A673 (cell line): ENCODE results near the gene SPINT1. TPM values are rescaled to one million over a fixed set of nuclear protein-coding genes. Genes with fewer than 3 reads are reported as not detected.

Experiments
- BruUV-seq: library from RNA; stranded (reverse); fragments of 400-500 nt; replicated peaks from 2 replicates; lab custom pipeline; 2021; lab: Mats Ljungman, UMichigan
- CTCF ChIA-PET: fragments of 300-600 bp; sonication (Branson Sonifier 250); formaldehyde crosslinking; loops from one replicate; lab custom pipeline; 2022; ENCODE audit warnings: antibody characterized with exemption; lab: Charles Lee
- POLR2A ChIA-PET: fragments of 300-600 bp; sonication (Branson Sonifier 250); formaldehyde crosslinking; loops from one replicate; lab custom pipeline; 2022; ENCODE audit warnings: antibody characterized with exemption; ENCODE audit not compliant: low non-redundant PET; lab: Charles Lee
- DNase-seq: peaks from one replicate; pipeline ENCODE4 v3.0.0-alpha.2; 2015; ENCODE audit warnings: low spot score
- H3K27ac ChIP-seq: fragments of 200-600 bp; sonication (generic); 2 replicates; pipeline ENCODE4 v1.5.1; 2016; ENCODE audit warnings: mixed run types, low read depth, mild to moderate bottlenecking, mixed read lengths, antibody characterized with exemption, low read length; ENCODE audit not compliant: poor library complexity, severe bottlenecking
- H3K27me3 ChIP-seq: fragments of 200-600 bp; sonication (generic); replicated peaks from 2 replicates; pipeline ENCODE4 v1.6.1; 2017; ENCODE audit warnings: mixed run types, low read depth, mild to moderate bottlenecking, mixed read lengths, antibody characterized with exemption, low read length; ENCODE audit not compliant: insufficient read depth, poor library complexity
- H3K36me3 ChIP-seq: fragments of 200-600 bp; sonication (generic); 2 replicates; pipeline ENCODE4 v1.6.1; 2016; ENCODE audit warnings: mixed run types, mild to moderate bottlenecking, mixed read lengths, antibody characterized with exemption, low read length; ENCODE audit not compliant: insufficient read depth, poor library complexity, severe bottlenecking
- H3K4me1 ChIP-seq: fragments of 200-600 bp; sonication (generic); 2 replicates; pipeline ENCODE4 v1.6.1; 2017; ENCODE audit warnings: mixed run types, mild to moderate bottlenecking, mixed read lengths, antibody characterized with exemption, low read length; ENCODE audit not compliant: insufficient read depth, poor library complexity, severe bottlenecking
- H3K4me3 ChIP-seq: fragments of 200-600 bp; sonication (generic); 2 replicates; pipeline ENCODE4 v1.5.1; 2016; ENCODE audit warnings: low read depth, mixed run types, mild to moderate bottlenecking, mixed read lengths, low read length; ENCODE audit not compliant: poor library complexity, severe bottlenecking
- H3K9me3 ChIP-seq: fragments of 200-600 bp; sonication (generic); 2 replicates; pipeline ENCODE4 v1.6.1; 2016; ENCODE audit warnings: mixed run types, low read depth, mild to moderate bottlenecking, mixed read lengths, antibody characterized with exemption, low read length; ENCODE audit not compliant: poor library complexity, severe bottlenecking
- EZH2 ChIP-seq: fragments of 200-600 bp; sonication (generic); IDR thresholded peaks from 2 replicates; pipeline ENCODE4 v1.6.1; 2017; ENCODE audit warnings: borderline replicate concordance, low read depth, mild to moderate bottlenecking, mixed read lengths, antibody characterized with exemption, low read length; ENCODE audit not compliant: poor library complexity, severe bottlenecking
- intact Hi-C: fragments of 100-400 bp; cut with micrococcal nuclease; formaldehyde crosslinking; loops from one replicate; pipeline ENCODE4 v1.10.0; 2022; ENCODE audit not compliant: unreplicated experiment
- total RNA-seq: library from RNA; stranded (reverse); gene quantifications from 2 replicates; pipeline ENCODE4 v1.2.3, GENCODE V29; 2021
- TF ChIP-seq, protein P1 (sequence below): fragments of 300-800, 200-600 bp; sonication (generic); conservative IDR thresholded peaks from 2 replicates; pipeline ENCODE4 v1.5.1; 2017; ENCODE audit warnings: low read depth, mild to moderate bottlenecking, antibody characterized with exemption, low read length, moderate library complexity, mixed read lengths

Gene SPINT1
- total RNA-seq, 1 experiment from 2014 or later: 1.9 TPM

DNA sequence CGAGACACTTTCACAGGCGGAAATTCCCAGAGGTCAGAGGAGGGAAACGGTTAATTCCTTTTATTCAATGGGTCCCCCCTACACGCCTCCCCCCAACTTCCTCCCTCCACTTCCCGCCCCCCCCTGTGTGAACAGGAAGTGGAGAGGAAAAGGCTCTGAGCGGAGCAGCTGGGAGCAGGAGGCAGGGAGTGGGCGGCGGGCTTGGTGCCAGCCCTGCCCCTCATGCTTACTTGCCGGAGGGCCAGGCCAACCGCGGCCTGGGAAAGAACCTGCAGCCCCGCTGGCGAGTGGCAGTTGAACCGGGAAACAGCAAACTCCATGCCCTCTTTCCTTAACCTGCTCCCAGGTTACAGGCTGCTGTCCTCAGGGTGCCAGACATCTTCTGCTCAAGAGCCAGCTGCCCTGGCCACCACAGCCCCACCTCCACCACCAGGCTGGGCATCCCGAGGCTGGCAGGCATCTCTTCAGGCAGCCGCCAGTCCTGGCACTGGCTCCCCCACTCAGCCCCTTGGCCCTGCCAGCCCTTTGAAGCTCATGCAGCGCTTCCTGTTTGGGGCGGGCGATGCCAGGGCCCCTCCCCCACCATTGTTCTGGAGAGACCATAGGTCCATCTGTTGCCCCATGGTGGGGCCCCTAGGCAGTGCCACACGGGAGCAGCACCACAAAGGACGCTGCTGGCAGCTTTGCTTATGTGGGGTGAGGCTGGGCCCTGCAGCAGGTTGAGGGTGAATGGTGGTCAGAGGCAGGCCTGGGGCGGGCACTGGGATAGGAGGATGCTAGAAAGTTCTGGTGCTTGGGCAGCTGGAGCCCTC, 63.3 kb downstream of the SPINT1 start:
- H3K4me1 ChIP-seq: peaks cover 21% of the 10 kb centered on the region
- TF ChIP-seq EZH2: no peak
- TF ChIP-seq, protein P1, sequence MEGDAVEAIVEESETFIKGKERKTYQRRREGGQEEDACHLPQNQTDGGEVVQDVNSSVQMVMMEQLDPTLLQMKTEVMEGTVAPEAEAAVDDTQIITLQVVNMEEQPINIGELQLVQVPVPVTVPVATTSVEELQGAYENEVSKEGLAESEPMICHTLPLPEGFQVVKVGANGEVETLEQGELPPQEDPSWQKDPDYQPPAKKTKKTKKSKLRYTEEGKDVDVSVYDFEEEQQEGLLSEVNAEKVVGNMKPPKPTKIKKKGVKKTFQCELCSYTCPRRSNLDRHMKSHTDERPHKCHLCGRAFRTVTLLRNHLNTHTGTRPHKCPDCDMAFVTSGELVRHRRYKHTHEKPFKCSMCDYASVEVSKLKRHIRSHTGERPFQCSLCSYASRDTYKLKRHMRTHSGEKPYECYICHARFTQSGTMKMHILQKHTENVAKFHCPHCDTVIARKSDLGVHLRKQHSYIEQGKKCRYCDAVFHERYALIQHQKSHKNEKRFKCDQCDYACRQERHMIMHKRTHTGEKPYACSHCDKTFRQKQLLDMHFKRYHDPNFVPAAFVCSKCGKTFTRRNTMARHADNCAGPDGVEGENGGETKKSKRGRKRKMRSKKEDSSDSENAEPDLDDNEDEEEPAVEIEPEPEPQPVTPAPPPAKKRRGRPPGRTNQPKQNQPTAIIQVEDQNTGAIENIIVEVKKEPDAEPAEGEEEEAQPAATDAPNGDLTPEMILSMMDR: no peak
- H3K36me3 ChIP-seq: peaks cover 10% of the 10 kb centered on the region
- H3K27me3 ChIP-seq: no peaks in the 10 kb centered on the region
- peak overlapping the region; percentile 57 for H3K27ac ChIP-seq
- intact Hi-C loops: loop anchor here (5.0 kb wide), 1 partner anchor 425 kb away; the partner anchor contains the start of genes NUSAP1 and OIP5
- no TSS peak for BruUV-seq
- H3K9me3 ChIP-seq: no peaks in the 10 kb centered on the region
- peak overlapping the region; percentile 58 for H3K4me3 ChIP-seq
- ChIA-PET CTCF (interaction anchor here (0.6 to 2.3 kb wide), 4 partner anchors 23 to 278 kb away, joined by 3 to 13 read pairs (median 6); partner anchors contain the start of gene CHAC1), POLR2A (interaction anchor here (0.7 kb wide), 1 partner anchor 17 kb away, joined by 8 read pairs; no protein-coding TSS in a partner anchor)
- DNase-seq: peak; percentile 77

Other genes with a start within 250 kb of the SPINT1 start
- 36.7 and 40.3 TPM in 2 replicates for gene KNL1, start 249.8 kb upstream of the SPINT1 start, total RNA-seq
- 44.8 and 51.1 TPM in 2 replicates for gene RAD51, start 148.9 kb upstream of the SPINT1 start, total RNA-seq
- 50.8 and 50.9 TPM in 2 replicates for gene RMDN3, start 88.8 kb upstream of the SPINT1 start, total RNA-seq
- 7.1 and 10.8 TPM in 2 replicates for gene GCHFR, start 80.0 kb upstream of the SPINT1 start, total RNA-seq
- gene C15orf62, start 74.1 kb upstream of the SPINT1 start, total RNA-seq: 0.33 and 0.62 TPM in 2 replicates
- 26.4 and 27.1 TPM in 2 replicates for gene ZFYVE19, start 37.0 kb upstream of the SPINT1 start, total RNA-seq
- 34.5 and 37.1 TPM in 2 replicates for gene DNAJC17, start 36.6 kb upstream of the SPINT1 start, total RNA-seq
- not detected in 2 replicates for gene PPP1R14D, start 15.3 kb upstream of the SPINT1 start, total RNA-seq
- gene RHOV, start 30.2 kb downstream of the SPINT1 start, total RNA-seq: 1.6 TPM in 2 replicates
- gene VPS18, start 50.4 kb downstream of the SPINT1 start, total RNA-seq: 21.9 and 23.8 TPM in 2 replicates
- 0.11 and 0.15 TPM in 2 replicates for gene DLL4, start 85.3 kb downstream of the SPINT1 start, total RNA-seq
- 11.6 and 26.8 TPM in 2 replicates for gene CHAC1, start 109.4 kb downstream of the SPINT1 start, total RNA-seq